ENCODE measurements around the gene UTF1. TPM values are rescaled to one million over a fixed set of nuclear protein-coding genes. Genes with fewer than 3 reads are reported as not detected.
"Not testable (repeated sequence)": the region's sequence is repeated elsewhere in the genome, so short reads cannot be mapped to it uniquely, and the experiment has no call there.

UTF1 gene
- total RNA-seq, 1 donor, result under 0.01 TPM

- no peak for DNase-seq (ENCODE audit: low read depth in 2 of 3, low spot score in 2 of 3)
Measured at GRCh38 chr10:133207627-133208026, 22.4 kb upstream of the UTF1 start.

- no peak for DNase-seq (ENCODE audit: low read depth in 2 of 3, low spot score in 2 of 3)
Measured at GRCh38 chr10:133208466-133208865, 21.6 kb upstream of the UTF1 start.

DNA sequence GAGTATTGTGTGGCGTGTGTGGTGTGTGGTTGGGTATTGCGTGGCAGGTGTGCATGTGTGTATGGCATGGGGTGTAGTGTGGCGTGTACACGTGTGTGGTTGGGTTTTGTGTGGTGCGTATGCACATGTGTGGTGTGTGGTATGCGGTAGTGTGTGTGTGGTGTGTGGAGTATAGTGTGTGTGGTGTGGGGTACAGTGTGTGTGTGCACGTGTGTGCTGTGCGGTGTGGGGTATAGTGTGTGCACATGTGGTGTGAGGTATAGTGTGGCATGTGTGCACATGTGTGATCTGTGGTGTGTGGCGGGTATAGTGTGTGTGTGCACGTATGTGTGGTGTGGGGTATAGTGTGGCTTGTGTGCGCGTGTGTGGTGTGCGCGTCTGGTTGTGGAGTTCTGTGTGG lies 20.9 kb upstream of the UTF1 start:
- no peak for DNase-seq (ENCODE audit: low read depth in 2 of 3, low spot score in 2 of 3)

- DNase-seq (ENCODE audit: low read depth in 2 of 3, low spot score in 2 of 3), result no peak
Measured at GRCh38 chr10:133209641-133210040, 20.4 kb upstream of the UTF1 start.

- DNase-seq (ENCODE audit: low read depth in 2 of 3, low spot score in 2 of 3), result no peak
Measured at GRCh38 chr10:133210398-133211140, 19.4 kb upstream of the UTF1 start.

DNA sequence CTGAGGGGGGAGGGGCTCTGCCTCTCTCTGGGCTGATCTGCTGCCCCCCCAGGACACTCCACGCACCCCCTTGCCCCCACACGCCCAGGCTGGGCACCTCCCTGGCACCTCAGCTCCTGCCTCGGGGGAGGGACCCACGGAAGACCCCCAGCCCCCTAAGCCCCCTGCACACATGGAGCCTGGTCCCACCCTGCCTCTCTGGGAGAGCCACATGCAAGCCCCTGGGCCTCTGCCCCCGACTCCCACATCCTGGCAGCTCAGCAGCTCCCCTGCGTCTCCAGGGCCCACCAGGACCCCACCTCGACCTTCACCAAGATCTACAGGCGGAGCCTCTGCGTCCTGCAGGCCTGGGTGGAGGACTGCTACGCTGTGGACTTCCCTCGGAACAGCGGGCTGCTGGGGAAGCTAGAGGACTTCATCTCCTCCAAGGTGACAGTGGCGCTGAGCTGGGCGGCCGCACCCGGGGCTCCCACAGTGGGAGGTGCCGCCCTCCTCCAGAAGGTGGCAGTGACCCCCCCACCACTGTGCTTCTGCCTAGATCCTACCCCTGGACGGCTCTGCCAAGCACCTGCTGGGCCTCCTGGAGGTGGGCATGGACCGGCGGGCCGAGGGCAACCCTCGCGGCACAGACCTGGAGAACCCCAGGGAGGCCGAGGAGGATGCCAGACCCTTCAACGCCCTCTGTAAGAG lies 18.7 kb upstream of the UTF1 start:
- no peak for DNase-seq (ENCODE audit: low read depth in 2 of 3, low spot score in 2 of 3)

DNA sequence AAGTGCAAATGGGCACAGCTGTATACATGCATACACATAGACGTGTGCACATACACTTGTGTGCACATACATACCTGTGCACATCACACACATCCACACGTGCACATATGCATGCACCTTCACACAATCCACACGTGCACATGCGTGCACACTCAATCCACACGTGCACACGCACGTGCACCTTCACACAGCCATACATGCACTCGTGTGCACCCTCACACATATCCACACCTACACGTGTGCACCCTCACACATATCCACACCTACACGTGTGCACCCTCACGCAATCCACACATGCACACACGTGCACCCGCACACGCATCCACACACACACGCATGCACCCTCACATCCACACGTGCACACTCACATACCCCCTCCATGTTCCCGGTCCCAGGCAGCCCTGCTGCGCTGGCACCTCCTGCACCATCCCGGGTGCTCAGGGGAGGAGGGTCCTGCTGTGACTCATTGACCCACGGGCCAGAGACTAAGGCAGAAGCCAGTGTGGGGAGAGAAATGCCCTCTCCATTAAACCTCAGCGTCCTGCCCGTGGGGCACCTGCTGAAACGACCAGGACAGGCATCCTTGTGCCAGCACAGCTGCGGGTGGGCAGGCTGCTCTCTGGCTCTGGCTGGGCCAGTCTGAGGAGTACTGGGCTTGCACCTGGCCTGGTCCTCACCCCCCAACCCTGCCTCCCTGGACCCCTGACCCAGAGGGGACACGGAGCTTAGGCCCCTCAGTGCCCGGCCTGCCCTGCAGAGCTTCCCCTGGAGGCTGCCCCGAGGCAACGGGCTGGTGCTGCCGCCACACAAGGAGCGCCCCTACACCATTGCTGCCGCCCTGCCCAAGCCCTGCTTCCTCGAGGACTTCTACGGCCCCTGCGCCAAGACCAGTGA lies 17.8 kb upstream of the UTF1 start:
- DNase-seq (ENCODE audit: low read depth in 2 of 3, low spot score in 2 of 3), result no peak

- no peak for DNase-seq (ENCODE audit: low read depth in 2 of 3, low spot score in 2 of 3)
Measured at GRCh38 chr10:133212853-133213494, 17.0 kb upstream of the UTF1 start.

- DNase-seq (ENCODE audit: low read depth in 2 of 3, low spot score in 2 of 3), result no peak
Measured at GRCh38 chr10:133213641-133214467, 16.2 kb upstream of the UTF1 start.

DNA sequence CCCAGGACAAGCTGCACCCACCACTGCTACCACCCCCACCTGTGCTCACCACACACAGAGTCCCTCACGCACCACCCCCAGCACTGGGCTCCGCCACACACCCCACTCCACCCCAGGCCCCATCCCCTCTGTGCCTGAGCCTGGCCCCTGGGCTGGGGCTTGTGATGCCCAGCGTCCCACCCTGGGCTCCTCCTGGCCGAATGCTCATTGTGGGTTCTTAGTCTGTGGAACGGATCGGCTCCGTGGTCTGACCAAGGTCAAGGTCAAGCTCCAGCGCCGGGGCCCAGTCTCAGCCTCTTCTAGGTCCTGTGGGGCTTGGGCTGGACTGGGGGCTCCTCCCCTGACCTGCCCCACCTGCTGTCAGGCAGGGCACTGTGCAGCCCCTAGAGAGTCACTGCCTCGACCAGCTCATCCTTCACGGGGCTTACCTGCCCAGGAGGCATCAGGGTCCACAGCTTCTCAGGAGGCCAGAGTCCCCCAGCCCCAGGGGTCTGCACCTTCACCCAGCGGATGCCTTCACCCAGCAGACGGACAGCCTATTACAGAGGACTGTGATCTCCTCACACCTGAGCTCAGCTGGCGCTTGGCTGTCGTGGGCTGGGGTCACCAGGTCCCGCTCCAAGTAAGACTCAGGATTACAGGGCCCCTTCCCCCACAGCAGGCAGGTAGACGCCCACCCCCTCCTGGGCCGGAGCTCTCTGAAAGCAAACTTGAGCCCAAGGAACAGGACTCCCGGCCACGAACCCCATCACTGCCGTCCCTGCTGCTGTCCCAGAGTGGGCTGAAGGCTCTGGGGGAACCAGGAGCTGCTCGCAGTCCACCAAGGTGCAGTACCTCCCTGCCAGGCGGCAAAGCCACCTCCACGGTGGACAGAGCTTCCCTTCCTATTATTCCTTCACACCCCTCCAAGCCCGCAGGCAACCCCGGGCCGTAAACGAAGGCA lies 15.3 kb upstream of the UTF1 start:
- no peak for DNase-seq (ENCODE audit: low read depth in 2 of 3, low spot score in 2 of 3)

DNA sequence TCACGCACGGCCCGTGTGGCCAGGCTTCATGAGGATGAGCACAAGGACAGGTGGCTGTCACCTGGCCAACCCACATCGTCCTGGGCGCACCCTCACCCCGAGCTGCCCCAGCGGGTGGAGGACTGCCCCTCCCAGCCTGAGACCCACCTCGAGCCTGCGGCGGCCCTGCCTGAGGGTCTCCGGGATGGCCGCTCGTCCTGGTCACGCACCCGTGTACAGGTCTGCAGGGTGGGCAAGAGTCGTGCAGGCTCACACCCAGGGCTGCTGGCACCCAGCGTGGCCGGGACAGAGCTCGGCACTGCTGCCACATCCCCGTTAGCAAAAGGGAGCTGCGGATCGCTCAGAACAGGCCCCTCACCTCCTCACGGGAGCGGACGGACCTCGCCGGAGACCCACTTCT lies 14.4 kb upstream of the UTF1 start:
- no peak for DNase-seq (ENCODE audit: low read depth in 2 of 3, low spot score in 2 of 3)

- no peak for DNase-seq (ENCODE audit: low read depth in 2 of 3, low spot score in 2 of 3)
Measured at GRCh38 chr10:133216776-133217175, 13.2 kb upstream of the UTF1 start.

DNA sequence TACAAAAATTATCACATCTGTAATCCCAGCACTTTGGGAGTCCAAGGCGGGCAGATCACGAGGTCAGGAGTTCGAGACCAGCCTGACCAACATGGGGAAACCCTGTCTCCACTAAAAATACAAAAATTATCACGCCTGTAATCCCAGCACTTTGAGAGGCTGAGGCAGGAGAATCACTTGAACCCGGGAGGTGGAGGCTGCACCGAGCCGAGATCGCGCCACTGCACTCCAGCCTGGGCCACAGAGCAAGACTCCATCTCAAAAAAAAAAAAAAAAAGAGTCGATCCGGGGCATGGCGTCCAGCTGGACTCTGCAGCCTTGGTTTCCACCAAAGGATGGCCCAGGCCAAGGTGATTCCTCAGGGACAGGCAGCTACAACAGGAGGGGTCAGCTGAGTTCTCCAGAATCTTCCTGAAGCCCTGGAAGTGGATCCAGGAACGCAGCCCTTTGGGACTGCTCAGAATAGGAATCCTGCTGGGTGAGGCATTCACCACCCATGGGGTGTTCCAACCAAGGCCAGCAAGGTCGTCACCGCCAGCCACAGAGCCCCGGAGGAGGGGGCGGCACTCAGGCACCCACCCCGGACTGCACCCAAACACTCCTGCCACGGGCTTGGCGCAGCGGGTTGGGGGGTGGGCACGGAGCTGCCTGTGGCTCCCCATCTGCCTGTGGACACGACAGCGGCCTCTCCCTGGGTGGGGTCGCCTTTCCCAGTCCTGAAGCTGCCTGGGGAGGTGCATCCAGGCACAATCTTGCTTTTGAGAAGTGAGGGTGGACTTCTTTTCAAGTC lies 12.0 kb upstream of the UTF1 start:
- DNase-seq (ENCODE audit: low read depth in 2 of 3, low spot score in 2 of 3), result no peak

DNA sequence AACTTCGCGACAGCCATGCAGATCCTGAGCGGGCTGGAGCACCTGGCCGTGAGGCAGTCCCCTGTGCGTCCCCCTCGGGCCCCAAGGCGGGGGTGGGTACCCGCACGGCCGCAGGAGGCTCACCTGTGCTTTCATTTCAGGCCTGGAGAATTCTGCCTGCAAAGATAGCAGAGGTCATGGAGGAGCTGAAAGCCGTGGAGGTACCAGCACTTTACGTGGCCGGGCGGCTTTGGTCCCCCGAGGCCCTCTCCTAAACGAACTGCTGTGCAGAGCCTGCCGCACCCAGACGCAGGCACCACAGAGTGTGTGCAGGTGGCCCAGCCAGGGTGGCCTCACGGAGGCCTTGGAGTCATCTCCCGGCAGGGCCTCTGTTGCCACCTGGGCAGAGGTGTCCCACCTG lies 11.1 kb upstream of the UTF1 start:
- DNase-seq (ENCODE audit: low read depth in 2 of 3, low spot score in 2 of 3), result no peak

DNA sequence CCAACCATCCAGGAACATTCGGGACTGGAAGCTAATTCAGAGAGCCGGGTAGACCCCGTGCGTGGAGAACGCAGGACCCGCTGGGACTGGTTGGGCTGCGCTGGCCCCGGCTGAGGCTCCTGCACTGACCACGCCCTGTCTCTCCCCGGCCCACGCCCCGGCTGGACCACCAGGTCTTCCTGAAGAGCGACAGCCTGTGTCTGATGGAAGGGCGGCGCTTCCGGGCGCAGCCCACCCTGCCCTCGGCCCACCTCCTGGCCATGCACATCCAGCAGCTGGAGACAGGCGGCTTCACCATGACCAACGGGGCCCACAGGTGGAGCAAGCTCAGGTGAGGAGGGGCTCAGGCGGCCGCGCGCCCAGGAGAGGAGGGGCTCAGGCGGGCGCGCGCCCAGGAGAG lies 10.2 kb upstream of the UTF1 start:
- DNase-seq (ENCODE audit: low read depth in 2 of 3, low spot score in 2 of 3), result no peak

DNA sequence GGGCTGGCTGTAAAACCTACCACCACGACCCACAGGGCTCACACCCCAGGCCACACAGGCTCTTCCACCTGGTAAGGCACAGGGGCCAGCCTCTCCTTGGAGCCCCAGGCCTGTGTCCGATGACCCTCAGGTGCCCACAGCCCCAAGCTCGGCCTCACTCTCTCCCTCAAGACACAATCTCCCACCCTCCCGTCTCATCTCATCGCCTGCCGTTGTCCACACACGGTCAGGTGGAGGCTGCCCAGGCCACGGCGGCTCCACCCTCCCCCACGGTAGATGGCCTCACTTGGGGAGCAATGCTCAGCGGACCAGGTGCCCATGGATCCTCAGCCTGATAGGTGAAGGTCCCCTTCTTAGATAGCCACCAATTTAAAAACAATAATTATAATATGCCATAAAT lies 8.7 kb upstream of the UTF1 start:
- DNase-seq (ENCODE audit: low read depth in 2 of 3, low spot score in 2 of 3), result no peak

GRCh38 chr10:133221756-133222155 lies 8.3 kb upstream of the UTF1 start:
- not testable (repeated sequence) for DNase-seq (ENCODE audit: low read depth in 2 of 3, low spot score in 2 of 3)

DNA sequence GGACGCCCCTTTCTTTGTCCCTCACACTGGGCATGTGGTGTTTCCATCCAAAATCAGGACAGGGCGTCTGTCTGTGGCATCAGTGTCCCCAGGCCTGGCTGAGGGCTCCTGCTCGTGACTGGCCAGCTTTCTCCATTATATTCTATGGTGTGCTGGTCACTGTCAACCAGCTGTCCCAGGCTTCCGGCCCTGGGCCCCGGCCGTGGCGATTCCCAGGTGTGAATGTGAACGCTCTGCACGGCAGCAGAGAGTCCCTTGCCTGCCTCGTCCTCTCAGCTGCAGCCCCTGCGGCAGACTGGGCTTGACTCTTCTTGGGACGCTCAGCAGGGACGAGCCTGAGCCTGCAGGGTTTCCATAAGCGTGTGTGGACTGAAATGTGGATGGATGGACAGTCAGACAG lies 5.9 kb upstream of the UTF1 start:
- no peak for DNase-seq (ENCODE audit: low read depth in 2 of 3, low spot score in 2 of 3)

All from hematopoietic multipotent progenitor cell (in vitro differentiated cells).